HG02623 (cell line): ENCODE data around the gene FAM120A.
"Not testable (repeated sequence)": the region's sequence is repeated elsewhere in the genome, so short reads cannot be mapped to it uniquely, and the experiment has no call there.

Experiments
- ATAC-seq: cut with Tn5 transposase; IDR thresholded peaks from one replicate; pipeline ENCODE4 v1.9.1; 2021; ENCODE audit warnings: moderate library complexity; ENCODE audit not compliant: unreplicated experiment

Gene FAM120A

DNA sequence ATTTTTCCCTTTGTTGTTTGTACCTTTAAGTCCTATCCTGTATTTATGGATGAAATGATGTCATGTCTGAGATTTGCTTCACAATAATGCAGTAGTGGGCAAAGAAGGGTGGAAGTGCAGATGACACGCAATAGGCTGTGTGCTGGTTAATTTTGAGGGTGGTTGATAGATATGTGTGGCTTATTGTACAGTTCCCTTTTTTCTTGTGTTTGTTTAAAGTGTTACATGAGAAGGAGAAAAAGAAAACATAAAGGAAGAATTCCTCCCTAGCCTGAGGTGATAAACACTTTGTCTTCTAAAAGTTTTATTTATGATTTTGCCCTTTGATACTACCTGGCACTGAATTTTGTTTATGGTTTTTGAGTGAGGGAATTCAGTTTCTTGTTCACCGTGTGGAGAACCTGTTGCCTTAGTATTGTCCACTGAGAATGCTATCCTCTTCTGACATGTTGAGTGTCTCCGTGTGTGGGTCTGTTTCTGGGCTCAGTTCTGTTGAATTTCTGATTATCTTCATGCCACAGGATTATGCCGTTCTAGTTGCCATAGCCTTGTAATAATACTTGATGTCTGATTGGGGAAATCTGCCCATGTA is 54.2 kb downstream of the FAM120A start:
- ATAC-seq, result no peak

DNA sequence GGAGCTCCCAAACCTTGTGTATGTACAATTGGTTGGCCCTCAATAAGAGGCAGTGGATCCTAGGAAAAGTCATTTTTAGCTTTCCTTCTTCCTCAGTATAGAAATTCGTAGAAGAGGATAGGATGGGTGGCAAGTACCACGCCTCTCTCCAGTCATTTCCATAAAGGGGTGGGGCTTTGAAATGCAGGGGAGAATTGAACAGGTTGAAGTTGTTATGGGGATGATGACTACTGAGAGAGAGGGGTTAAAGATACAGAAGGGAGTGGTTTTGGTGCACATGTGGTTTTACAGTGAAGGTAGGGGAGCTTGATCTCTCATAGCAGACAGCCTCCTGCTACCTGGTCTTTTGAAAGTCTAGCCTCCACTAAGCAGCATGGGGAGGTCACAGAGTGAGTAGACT is 56.3 kb downstream of the FAM120A start:
- ATAC-seq, result no peak

DNA sequence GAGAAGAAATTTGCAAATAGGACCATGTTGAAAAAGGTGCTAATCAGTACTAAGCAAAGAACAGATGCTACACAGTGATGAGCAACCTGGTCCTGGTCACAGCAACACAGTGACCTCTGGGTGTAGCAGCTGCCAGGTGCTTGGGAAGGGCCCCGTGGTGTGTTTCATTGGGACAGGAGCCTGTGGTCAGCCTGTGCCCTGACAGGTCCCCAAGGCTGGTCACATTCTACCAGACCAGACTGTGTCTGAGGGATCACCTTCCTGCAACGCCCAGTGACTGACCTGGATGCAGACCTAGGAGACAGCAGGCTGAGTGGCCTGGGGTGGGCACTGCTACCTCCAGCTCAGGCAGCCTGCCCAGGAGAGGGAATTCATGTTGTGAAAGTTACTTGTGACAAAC is 56.7 kb downstream of the FAM120A start:
- ATAC-seq, result no peak

DNA sequence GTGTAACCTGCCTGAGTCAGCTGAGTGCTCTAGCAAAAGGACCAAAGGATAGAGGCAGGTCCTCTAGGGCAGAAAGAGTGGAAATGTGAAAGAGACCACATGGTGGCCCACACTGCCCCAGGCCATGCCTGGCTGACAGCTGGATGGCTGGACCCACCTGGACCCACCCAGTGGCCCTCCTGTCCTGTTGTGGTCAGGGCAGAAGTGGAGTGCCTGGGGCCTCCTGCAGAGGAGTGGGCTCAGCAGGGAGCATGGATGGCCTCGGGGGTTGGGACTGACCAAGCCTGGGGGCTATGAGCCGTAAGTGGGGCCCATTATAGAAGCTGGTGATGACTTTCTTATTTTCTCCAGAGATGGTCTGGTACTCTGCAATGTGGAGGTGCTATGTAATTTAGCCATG is 57.6 kb downstream of the FAM120A start:
- no peak for ATAC-seq

DNA sequence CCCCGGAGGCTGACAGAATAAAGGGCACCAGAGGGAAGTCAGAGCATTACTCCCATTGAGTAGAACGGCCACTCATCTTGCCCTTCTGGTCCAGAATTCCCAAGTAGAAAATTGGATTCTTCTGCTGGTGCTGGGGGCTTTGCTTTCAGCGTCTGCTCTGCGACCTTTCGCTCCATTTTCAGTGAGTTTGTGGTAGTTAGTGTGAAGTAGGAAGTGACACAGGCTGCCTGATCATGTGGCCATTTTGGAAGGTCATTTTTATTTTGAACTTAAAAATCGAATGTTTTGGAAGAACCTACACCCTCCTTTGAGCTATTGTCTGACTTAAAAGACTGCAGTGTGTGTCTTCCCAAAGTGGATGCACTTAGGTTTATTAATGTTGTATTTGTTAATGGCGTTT is 58.6 kb downstream of the FAM120A start:
- ATAC-seq, result no peak

DNA sequence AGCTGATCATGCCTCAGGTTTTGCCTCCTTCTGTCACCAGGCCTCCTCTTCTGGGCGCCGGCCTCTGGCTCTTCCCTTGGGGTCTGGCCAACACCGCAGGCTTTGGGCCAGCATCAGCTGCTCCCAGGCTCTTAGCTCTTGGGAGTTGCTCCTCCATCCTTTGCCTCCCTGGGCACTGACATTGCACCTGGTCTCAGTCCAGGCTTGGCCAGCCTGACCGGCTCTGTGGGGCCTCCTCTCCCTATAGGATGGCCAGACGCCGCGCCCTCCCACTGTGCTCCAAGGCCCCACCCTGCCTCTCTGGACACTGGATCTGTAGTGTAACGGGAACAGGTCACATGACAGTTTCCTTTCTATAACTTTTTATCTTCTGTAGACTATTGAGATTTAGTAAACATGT is 59.7 kb downstream of the FAM120A start:
- ATAC-seq, result not testable (repeated sequence)

DNA sequence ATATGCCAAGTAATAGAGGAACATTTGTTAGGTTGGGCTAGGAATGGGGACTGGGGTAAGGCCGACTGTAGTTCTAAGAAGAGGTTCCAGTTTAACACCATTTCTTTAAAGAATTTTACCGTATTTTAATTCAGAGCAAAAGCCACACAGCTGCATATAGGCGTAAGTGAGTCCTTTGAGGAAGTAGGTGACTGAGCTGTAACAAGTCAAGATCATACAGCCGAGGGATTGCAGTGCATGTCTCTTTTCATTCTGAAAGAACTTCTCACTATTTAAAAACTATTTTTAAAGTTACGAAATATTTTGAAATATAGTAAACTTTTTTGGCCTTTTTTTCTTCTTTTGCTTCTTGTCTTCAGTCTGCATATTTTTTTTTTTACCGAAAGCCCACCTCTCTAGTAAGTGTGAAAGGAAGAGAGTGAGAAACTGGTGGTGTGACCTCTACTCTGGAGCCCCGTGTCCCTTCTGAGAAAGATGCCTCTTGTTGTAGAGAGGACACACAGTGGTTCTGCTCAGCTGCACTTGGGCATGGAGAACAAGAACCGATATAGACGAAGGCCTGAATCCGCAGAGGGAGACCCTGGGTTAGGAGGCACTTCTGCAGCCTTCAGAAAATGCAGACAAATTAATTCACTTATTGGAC is 60.8 kb downstream of the FAM120A start:
- ATAC-seq, result not testable (repeated sequence)

DNA sequence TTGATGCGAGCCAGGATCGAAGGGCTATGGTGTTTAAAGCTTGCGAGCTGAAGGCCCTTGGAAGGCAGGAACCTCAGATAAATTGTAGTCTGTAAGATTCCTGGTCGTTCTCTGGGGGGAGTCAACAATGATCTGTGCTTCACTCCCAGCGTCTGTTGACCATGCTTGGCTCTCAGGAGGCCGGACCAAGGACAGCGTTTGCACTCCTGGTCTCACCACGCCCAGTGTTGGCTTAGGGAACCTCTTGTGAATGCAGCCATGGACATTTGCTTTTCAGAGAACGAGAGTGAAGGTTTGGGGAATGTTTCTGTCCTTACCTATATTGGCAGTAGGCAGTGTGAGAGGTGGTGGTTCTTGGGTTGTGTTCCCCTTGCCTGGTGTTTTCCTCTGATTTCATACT is 62.1 kb downstream of the FAM120A start:
- ATAC-seq, result no peak

DNA sequence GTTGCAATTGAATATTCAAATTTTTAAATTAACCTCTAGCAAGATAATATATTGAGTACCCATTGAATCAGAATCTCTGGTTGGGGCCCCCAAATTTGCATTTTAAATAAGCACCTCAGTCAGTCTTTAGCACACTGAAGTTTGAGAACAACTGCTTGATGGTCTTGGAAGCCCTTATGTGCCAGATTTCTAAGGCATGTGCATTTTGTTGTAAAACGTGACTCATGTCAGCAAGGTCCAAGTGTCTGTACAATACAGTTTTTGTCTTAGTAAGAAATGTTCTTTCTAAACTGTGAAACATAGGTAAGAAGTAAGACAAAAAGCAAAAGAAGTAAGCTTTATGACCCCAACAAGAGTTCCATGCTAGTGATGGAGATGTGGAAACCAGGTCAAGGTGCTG is 65.8 kb downstream of the FAM120A start:
- ATAC-seq, result no peak

DNA sequence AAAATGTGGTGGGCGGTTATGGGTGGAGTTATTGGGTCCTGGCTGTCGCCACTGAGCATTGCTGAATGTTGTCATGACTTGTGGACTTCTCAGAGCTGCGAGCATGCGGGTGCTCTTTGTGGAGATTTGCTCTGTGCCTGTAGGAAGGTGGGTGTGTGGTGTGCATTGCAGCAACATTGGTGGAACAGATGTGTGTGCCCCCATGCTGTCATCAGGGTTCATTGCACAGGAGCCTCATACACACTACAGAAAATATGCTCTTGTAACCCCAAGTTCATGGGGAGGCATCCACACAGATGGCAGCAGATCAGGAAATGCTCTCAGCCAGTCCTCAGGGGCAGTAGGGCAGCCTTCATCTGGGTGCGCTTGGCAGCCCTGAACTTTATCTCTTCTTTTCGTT is 69.0 kb downstream of the FAM120A start:
- ATAC-seq, result no peak

DNA sequence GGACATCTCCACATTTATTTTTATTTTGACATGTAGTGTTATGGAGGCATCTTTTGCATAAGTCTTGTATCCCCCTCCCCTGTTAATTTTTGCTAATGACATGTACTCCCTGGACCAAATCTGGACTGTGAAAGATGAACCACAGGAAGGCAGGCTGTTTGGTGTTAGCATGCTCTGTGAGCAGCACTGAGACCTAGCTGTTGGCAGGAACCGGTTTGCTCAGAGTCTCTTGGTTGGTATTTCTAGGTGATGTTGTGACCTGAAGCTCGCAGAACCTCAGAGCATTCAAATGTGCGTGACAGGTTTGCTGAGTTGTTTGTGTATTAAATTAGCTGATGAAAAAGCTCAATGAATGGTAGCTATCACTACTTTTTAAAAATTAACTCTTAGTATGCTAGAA is 71.3 kb downstream of the FAM120A start:
- ATAC-seq, result no peak

DNA sequence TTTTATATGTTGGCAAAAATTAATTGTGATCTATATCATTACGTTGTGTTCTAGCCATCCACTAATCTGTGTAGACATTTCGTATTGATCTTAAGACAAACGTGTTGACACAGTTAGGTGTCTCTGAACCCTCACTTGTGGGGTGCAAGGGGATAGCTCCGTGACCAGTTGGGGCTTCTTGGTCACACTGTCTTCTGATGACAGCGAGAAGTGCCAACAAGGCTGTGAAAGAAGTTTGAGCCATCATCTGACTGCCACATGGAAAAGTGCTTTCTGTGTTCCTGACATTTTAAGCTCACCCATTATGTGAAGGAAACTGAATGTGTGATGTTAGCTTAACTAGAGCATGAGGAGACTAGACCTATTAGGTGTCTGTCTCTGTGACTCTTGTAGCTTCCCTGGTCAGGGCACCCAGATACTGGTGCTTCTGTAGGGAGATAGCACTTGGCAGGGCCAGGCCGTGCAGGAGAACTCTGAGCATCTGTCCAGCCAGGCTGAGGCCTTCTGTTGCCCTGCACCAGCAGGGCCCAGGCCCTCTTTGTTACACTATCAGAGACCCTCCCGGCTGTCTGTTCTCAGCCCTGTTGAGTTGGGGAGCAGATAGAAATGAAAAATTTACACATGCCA is 72.1 kb downstream of the FAM120A start:
- ATAC-seq, result no peak

DNA sequence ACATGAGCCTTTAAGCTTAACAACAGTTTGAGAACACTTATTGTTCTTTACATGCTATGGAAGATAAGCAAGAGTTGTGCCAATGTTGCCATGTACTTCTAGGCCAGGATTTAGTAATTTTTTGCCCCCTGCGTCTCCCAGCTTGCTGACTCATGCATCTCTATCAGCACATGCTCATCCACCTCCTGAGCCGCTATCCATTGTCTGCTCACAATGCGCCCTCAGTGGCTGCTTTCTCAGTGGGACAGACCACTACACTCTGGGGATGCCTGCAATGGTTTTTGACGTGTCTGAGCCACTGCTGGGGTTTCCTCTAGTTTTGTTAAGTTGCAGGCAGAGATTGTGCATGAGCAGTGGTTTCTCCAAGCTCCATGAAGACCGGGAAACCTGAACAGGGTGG is 74.0 kb downstream of the FAM120A start:
- ATAC-seq, result no peak

DNA sequence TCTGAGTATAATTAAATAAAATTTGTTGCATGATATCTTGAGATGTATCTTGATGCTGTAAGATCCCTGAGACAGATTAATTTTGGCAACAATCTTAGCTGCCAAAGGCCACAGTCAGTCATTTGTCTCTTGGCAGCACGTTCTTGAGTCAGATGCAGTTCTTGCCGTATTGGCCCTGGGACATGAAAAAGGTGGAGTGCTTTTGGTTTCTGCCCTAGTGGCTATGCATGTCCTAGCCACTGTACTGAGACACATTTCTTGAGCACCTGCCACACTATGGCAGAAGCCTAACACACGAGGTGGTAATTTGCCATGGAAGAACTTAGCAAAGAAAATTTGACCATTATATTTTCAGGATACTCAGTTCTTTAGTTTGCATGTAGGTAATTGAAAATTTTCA is 79.9 kb downstream of the FAM120A start:
- no peak for ATAC-seq

DNA sequence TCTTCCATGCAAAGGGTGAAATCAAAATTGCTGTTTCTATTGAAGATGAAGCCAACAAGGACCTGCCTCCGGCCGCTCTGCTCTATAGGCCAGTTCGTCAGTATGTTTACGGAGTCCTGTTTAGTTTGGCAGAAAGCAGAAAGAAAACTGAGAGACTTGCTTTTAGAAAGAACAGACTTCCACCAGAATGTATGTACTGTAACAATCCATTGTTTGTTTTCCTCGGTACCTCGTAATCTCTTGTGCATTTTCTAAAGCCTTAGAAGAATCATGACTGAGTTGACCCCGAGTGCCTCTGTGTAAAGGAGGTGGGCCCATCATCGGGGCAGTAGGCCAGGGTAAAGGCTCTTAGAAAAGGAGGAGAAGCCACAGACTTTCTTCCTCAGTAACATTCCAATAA is 80.7 kb downstream of the FAM120A start:
- ATAC-seq, result no peak

DNA sequence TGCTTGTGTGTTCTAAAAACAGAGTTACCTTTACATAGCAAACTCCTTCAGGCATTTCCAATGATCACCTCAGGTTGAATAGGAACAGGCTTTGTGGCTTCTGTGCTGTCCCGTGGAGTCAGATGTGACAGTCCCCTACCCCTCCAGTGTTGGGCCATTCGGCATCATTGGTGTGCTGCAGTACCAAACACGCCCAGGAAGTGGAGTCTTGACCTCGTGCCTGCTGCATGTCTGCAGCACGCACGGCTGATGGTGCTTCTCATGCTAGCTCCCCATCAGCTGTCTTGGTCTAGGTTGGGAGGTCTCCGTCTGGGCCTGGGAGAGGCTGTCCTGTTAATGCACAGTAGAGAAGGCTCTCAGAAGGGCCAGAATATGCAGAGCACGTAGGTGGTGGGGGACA is 82.4 kb downstream of the FAM120A start:
- ATAC-seq, result no peak

DNA sequence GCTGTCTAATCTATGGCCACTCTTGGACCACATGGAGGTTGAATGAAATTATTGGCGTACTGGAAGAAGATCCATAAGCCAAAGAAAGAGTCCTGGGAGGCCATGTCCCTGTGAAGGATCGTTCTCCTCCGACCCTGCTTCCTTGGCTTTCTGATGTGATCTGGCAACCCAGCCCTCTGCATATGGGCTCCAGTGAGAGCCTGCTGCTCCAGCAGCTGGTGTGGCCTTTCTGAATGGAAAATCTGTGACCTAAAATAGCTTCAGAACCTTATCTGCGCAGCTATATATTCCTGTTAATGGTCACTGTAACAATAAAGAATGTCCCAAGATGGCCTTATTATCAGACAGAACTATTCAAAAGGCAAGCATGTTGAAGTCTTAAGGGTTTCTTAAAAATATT is 84.7 kb downstream of the FAM120A start:
- ATAC-seq, result no peak

DNA sequence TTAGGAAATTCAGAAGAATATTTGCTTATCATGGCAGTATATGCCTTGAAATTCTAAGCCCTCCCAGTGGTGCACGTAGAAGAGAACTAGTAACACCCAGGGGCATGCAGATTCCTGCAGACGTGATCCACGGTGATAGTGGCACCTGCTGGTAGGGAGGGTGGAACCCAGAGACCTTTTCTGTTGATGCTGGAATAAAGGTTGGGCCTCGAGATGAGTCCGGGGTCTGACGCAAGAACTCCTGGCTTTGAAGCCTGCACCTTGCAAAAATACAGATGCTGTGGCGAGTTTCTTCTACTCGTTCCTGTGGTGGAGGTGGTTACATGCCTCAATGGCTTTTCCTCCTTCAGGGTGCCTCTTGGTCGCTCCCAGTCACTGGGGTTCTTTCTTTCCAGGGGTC is 85.4 kb downstream of the FAM120A start:
- ATAC-seq, result no peak

DNA sequence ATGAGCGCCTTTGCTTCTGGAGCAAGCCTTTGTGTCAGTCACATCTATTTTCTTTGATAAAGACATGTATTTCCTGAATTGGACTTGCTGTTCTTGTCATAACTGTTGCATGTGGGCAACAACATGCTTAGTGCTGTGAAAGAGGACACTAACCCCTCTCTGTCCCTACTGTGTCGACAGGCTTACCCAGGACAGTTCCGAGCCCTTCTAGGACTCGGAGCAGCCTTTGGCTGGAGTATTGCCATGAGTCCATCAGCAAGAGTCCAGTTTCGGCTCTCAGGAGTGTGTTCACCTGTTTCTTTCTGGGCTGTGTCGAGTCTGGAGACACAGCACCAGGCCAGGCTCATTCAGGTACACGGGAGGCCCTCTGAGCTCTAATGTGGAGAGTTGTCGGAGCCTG is 88.8 kb downstream of the FAM120A start:
- no peak for ATAC-seq

DNA sequence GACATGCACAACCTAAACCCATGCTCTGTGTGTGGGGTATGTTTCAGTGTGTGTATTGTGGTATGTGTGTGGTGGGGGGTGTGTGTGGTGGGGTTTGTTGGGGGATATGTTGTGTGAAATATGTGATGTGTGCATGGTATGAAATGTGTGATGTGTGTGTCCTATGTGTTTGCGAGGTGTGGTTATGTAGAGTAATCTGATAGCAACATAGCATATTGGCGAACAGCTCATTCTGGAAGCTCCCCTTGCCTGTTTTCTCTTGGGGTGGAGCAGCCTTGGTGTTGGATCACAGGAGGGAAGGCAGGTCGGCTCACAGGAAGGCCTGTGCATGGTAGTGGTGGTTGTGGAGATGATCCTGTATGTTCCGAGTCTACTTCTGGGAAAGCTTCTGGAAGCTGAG is 89.5 kb downstream of the FAM120A start:
- ATAC-seq, result no peak

DNA sequence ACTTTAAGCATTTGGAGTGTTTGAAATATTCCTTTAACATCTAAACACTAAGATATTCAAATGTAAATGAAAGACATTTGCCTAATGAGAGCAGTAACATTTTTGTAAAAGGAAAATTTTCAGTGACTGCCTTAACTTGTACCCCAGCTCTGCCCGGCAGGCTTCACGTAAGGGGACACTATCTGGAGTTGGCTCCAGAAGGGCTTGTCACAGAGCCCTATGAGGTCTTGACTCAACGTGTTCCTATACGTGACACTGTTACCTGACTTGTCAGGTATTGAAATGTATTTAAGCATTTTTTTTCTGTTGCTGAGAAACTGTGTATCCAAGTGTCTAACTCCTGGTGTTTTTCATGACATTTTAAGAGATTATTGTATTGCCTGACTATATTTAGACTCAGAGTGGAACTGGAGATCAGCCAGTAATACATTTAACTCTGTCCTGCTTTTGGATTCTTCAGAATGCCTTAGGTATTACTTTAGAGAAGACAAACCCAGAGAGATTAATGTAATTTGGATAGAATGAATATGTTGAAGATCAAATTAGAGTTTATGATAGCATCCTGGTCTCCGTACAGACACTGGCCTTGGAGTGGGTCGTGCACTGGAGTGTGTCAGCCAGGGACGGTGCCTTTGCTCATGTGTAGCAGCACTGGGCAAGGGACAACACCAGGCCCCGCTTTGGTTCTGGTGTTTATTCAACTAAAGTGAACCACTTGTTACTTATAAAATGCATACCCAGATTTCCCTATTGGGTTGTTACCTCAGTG is 90.3 kb downstream of the FAM120A start:
- no peak for ATAC-seq

DNA sequence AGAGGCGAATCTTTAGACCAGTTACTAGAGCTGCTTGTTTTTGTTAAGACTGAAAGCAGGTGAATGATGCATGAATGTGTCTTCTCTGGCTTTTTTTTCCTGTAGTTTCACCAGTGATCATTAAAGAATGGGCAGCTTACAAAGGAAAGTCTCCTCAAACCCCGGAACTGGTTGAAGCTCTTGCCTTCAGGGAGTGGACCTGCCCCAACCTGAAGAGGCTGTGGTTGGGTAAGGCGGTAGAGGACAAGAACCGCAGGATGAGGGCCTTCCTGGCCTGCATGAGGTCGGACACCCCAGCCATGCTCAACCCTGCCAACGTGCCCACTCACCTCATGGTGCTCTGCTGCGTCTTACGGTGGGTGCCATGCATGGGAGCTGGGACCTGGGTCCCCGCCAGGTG is 91.6 kb downstream of the FAM120A start:
- ATAC-seq, result no peak
